Kidney (tissue), 14 donors: Measurements from ENCODE around the gene LYRM4. TPM values are rescaled to one million over a fixed set of nuclear protein-coding genes. Genes with fewer than 3 reads are reported as not detected.

Experiments used
- DNase-seq, 5 donors: peaks; one replicate each; pipeline ENCODE4 v3.0.0-alpha.2; 2013 to 2020
- FAIRE-seq: peaks from 2 replicates; lab custom pipeline; 2012; peaks lifted over from hg19 to GRCh38; lab: Jason Lieb, UNC
- H3K27ac ChIP-seq, 2 donors: one replicate each; pipeline ENCODE4 v1.7.0; 2013; ENCODE audit warnings: low read depth in 2 of 2, low read length in 2 of 2, inconsistent platforms in 1 of 2
- H3K27me3 ChIP-seq: one replicate; pipeline ENCODE4 v1.7.1; 2013; ENCODE audit warnings: low read length, inconsistent platforms; ENCODE audit not compliant: control insufficient read depth, insufficient read depth
- H3K36me3 ChIP-seq, 3 donors: one replicate each; pipeline versions ENCODE4 v1.7.0 to v1.7.1; 2013; ENCODE audit warnings: low read length in 3 of 3, control low read depth in 1 of 3, inconsistent platforms in 1 of 3; ENCODE audit not compliant: insufficient read depth in 3 of 3, control insufficient read depth in 2 of 3
- H3K4me1 ChIP-seq, 3 donors: one replicate each; pipeline versions ENCODE4 v1.7.0 to v1.7.1; 2013; ENCODE audit warnings: low read length in 3 of 3, inconsistent platforms in 1 of 3, low read depth in 1 of 3; ENCODE audit not compliant: control insufficient read depth in 2 of 3, insufficient read depth in 2 of 3
- H3K4me3 ChIP-seq, 3 donors: one replicate each; pipeline versions ENCODE4 v1.7.0 to v1.8.1; 2013; ENCODE audit warnings: low read length in 3 of 3, control low read depth in 1 of 3, inconsistent platforms in 1 of 3
- H3K9ac ChIP-seq, 3 donors: one replicate each; pipeline versions ENCODE4 v1.7.0 to v1.7.1; 2013; ENCODE audit warnings: low read length in 3 of 3, control low read depth in 1 of 3, inconsistent platforms in 1 of 3
- H3K9me3 ChIP-seq, 3 donors: one replicate each; pipeline versions ENCODE4 v1.7.0 to v1.7.1; 2013; ENCODE audit warnings: low read length in 3 of 3, control low read depth in 1 of 3, inconsistent platforms in 1 of 3; ENCODE audit not compliant: control insufficient read depth in 2 of 3, insufficient read depth in 1 of 3
- CTCF ChIP-seq: IDR thresholded peaks from 3 replicates; pipeline ENCODE4 v1.5.1; 2012; ENCODE audit warnings: mild to moderate bottlenecking, moderate library complexity, borderline replicate concordance; ENCODE audit not compliant: insufficient read depth; ENCODE audit errors: extremely low read depth
- intact Hi-C: fragments of 100-400 bp; cut with DNase I; formaldehyde crosslinking; loops from one replicate; pipeline ENCODE4 v1.11.1; 2022
- polyA plus RNA-seq: library from polyadenylated mRNA; stranded (reverse); fragments of 350-450 nt; fragmentation: Illumina TruSeq; extraction: RNeasy Lipid Tissue Mini Kit (QIAGEN cat#74804); gene quantifications from one replicate; pipeline ENCODE4 v1.2.3, GENCODE V29; 2014; ENCODE audit warnings: low read depth, low replicate concordance; ENCODE audit not compliant: insufficient read depth
- total RNA-seq: library from RNA; stranded (reverse); fragmentation: NEBNext Ultra II Directional; extraction: Animal tissue kit (Norgen Biotek cat#: 25700); gene quantifications from one replicate; pipeline ENCODE4 v1.2.1, GENCODE V29; 2021
- donor health status: control.
- donor health status: control.
- donor health status: control.
- donor health status: control.
- donor health status: control.
- donor health status: DM: yes; HTN: yes; CAD: no.
- donor health status: Normal renal cell carcinoma (clear cell type).

Gene LYRM4
- total and polyA plus RNA-seq, 2 donors from 2014 or later: 21.3 to 31.8 TPM

DNA sequence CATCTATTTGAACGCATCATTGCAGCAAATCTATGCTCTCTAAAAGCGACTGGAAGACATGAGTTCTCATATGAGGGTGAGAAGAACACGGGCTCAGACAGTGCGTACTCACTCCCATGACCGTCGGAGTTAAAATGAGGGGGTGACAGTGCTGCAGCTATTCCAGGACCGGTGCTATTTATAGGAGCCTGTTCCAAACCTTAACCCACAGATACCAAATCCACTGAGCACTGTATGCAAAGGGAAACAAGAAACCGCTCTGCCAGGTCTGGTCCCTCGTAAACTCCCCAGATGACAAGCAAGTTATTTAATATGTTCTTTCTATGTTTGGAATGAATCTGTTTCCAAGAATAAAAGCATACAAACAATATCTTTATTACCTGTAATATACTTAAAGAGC, 152.7 kb downstream of the LYRM4 start:
- no peak overlapping the region for H3K27ac ChIP-seq
- H3K36me3 ChIP-seq: peaks cover 0 to 8% (median 0%) of the 10 kb centered on the region in 3 donors
- TF ChIP-seq CTCF: no peak
- intact Hi-C loops: no loop called here
- no peaks in the 10 kb centered on the region for H3K27me3 ChIP-seq
- H3K9ac ChIP-seq: no peak overlapping the region
- FAIRE-seq (no peak), DNase-seq (no peak)
- no peak overlapping the region for H3K4me3 ChIP-seq
- no peaks in the 10 kb centered on the region for H3K4me1 ChIP-seq
- no peaks in the 10 kb centered on the region for H3K9me3 ChIP-seq

DNA sequence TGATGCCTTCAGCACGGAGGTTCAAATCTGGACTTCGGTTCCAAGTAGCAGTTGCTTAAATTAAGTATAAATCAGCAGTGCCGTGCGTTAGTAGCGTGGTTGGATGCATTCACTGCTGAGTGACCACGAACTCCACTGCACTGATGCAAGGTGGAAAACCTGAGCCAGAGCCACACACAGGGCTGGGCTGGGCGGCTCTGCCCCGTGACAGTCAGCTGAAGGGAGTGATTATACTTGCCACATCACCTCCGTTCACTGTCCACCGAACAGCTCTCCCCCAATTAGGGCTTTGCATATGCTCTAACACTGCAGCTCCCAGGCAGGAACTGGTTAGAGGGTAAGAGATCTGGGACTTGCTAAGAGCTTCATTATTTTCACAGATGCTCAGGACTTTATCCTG, 153.4 kb downstream of the LYRM4 start:
- intact Hi-C loops: no loop called here
- Histone ChIP-seq H3K4me1 (no peaks in the 10 kb centered on the region), H3K36me3 (peaks cover 0 to 8% (median 0%) of the 10 kb centered on the region in 3 donors), H3K9me3 (no peaks in the 10 kb centered on the region), H3K27ac (no peak overlapping the region), H3K27me3 (no peaks in the 10 kb centered on the region), H3K9ac (no peak overlapping the region), H3K4me3 (no peak overlapping the region)
- TF ChIP-seq CTCF: no peak
- peak in 3 of 5 donors; percentile 45 to 49 (median 46) for DNase-seq
- FAIRE-seq: no peak

DNA sequence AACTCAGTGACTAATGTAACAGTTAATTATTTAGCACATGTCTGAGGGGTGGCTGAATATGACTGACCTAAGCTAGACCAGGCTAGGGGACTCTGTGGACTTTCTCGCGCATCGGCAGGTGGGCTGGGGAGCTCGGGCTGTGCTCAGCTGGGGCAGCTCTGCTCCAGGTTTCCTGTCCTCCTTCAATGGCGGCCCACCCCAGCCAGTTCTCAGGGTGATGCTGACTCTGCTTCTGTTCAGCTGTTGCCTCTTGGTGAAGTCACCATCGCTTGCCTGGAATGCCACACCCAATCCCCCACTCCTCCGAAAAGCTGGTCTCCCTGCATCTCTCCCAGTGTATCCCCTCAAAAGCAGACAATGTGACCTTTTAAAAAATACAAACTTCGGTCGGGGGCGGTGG, 155.6 kb downstream of the LYRM4 start:
- Histone ChIP-seq H3K4me3 (no peak overlapping the region), H3K27ac (no peak overlapping the region), H3K9ac (no peak overlapping the region), H3K36me3 (no peaks in the 10 kb centered on the region), H3K4me1 (no peaks in the 10 kb centered on the region), H3K9me3 (no peaks in the 10 kb centered on the region), H3K27me3 (no peaks in the 10 kb centered on the region)
- DNase-seq: no peak
- TF ChIP-seq CTCF: no peak
- no peak for FAIRE-seq
- intact Hi-C loops: no loop called here

DNA sequence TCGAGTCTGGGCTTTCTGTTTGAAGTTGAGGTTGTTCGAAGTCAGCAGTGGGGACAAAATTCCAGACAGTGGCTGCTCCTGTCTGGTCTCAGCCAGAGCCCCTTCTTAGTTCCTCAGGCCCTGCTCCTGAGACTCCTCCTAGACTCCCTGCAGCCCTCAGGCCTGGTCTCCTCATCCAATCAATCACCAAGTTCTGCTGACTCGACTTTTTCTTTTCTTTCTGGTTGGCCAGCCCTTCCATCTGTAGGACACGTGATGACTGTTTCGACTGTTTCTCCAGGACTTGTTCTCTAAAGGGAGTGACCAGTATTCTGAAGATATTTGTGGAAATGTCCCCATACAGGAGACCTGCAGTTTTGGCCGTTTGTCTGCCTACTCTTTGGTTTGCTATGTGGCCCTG, 156.1 kb downstream of the LYRM4 start:
- no peak for TF ChIP-seq CTCF
- H3K9ac ChIP-seq: no peak overlapping the region
- FAIRE-seq (no peak), DNase-seq (no peak)
- intact Hi-C loops: no loop called here
- H3K4me1 ChIP-seq: no peaks in the 10 kb centered on the region
- no peaks in the 10 kb centered on the region for H3K9me3 ChIP-seq
- no peaks in the 10 kb centered on the region for H3K27me3 ChIP-seq
- no peaks in the 10 kb centered on the region for H3K36me3 ChIP-seq
- H3K4me3 ChIP-seq: no peak overlapping the region
- H3K27ac ChIP-seq: no peak overlapping the region
